Erythroblast (primary cell): ENCODE measurements around the gene GINS3.

Experiments used
- DNase-seq, 2 experiments: peaks; one replicate each; lab custom pipeline; 2025; lab: John Stamatoyannopoulos, UW
- GATA1 ChIP-seq: IDR thresholded peaks from 2 replicates; pipeline ENCODE4 v1.6.1; 2011; ENCODE audit warnings: low read depth, mild to moderate bottlenecking, control low read depth, low read length, moderate library complexity
- POLR2A ChIP-seq: IDR thresholded peaks from 2 replicates; pipeline ENCODE4 v1.6.1; 2011; ENCODE audit warnings: mild to moderate bottlenecking, low read length

The GINS3 gene

GRCh38 chr16:58450590-58450989, 58.3 kb downstream of the GINS3 start:
- DNase-seq = no peak
- no peak for TF ChIP-seq GATA1

GRCh38 chr16:58451265-58451689, 59.0 kb downstream of the GINS3 start:
- TF ChIP-seq GATA1 (no peak), POLR2A (no peak)
- no peak for DNase-seq

- TF ChIP-seq GATA1 (no peak), POLR2A (no peak)
- peak; percentile 44 to 55 for DNase-seq
Observed at GRCh38 chr16:58451945-58452401, 59.7 kb downstream of the GINS3 start.

- TF ChIP-seq POLR2A (no peak), GATA1 (no peak)
- no peak for DNase-seq
Observed at GRCh38 chr16:58452640-58453039, 60.4 kb downstream of the GINS3 start.

GRCh38 chr16:58454178-58454577, 61.9 kb downstream of the GINS3 start:
- no peak for DNase-seq
- no peak for TF ChIP-seq POLR2A
- no peak for TF ChIP-seq GATA1

- no peak for TF ChIP-seq POLR2A
- TF ChIP-seq GATA1 = no peak
- DNase-seq = no peak
Observed at GRCh38 chr16:58454856-58455255, 62.6 kb downstream of the GINS3 start.
